OCI-LY7 (cell line): Measurements from ENCODE around the gene PCARE. TPM values are rescaled to one million over a fixed set of nuclear protein-coding genes. Genes with fewer than 3 reads are reported as not detected.

ENCODE experiments used
- BruUV-seq: library from RNA; stranded (reverse); fragments of 400-500 nt; replicated peaks from 2 replicates; lab custom pipeline; 2021; lab: Mats Ljungman, UMichigan
- CTCF ChIA-PET: fragments of 300-600 bp; sonication (Branson Sonifier 250); formaldehyde crosslinking; loops from one replicate; lab custom pipeline; 2022; ENCODE audit warnings: antibody characterized with exemption; ENCODE audit not compliant: unreplicated experiment; lab: Charles Lee
- POLR2A ChIA-PET: fragments of 300-600 bp; sonication (Branson Sonifier 250); formaldehyde crosslinking; loops from one replicate; lab custom pipeline; 2022; ENCODE audit warnings: antibody characterized with exemption; lab: Charles Lee
- DNase-seq: peaks from one replicate; pipeline ENCODE4 v3.0.0-alpha.2; 2015; ENCODE audit warnings: low spot score
- H2AFZ ChIP-seq: fragments of 200-600 bp; sonication (generic), shearing (Covaris generic); 2 replicates; pipeline ENCODE4 v1.6.1; 2014; ENCODE audit warnings: mild to moderate bottlenecking, antibody characterized with exemption, low read length, moderate library complexity
- H3K27ac ChIP-seq: fragments of 200-600 bp; sonication (generic); 2 replicates; pipeline ENCODE4 v1.5.1; 2014; ENCODE audit warnings: mixed run types, low read depth, mild to moderate bottlenecking, moderate library complexity, low read length, inconsistent platforms; ENCODE audit not compliant: poor library complexity, severe bottlenecking
- H3K36me3 ChIP-seq: fragments of 200-600 bp; sonication (generic); 2 replicates; pipeline ENCODE4 v1.6.1; 2014; ENCODE audit warnings: mild to moderate bottlenecking, antibody characterized with exemption, low read length, moderate library complexity, mixed read lengths; ENCODE audit not compliant: insufficient read depth
- H3K4me1 ChIP-seq: fragments of 200-600 bp; sonication (generic); 2 replicates; pipeline ENCODE4 v1.5.1; 2014; ENCODE audit warnings: mild to moderate bottlenecking, low read length; ENCODE audit not compliant: insufficient read depth, poor library complexity, severe bottlenecking
- H3K4me2 ChIP-seq: fragments of 200-600 bp; sonication (generic); 2 replicates; pipeline ENCODE4 v1.6.1; 2014; ENCODE audit warnings: mild to moderate bottlenecking, low read length
- H3K4me3 ChIP-seq: fragments of 200-600 bp; sonication (generic); 2 replicates; pipeline ENCODE4 v1.5.1; 2014; ENCODE audit warnings: mild to moderate bottlenecking, low read depth, low read length; ENCODE audit not compliant: poor library complexity, severe bottlenecking
- H3K79me2 ChIP-seq: fragments of 200-600 bp; sonication (generic); 2 replicates; pipeline ENCODE4 v1.6.1; 2016; ENCODE audit warnings: low read depth, mild to moderate bottlenecking, low read length, moderate library complexity, mixed read lengths; ENCODE audit not compliant: insufficient read depth
- H3K9me2 ChIP-seq: fragments of 200-600 bp; sonication (generic); 2 replicates; pipeline ENCODE4 v1.6.1; 2016; ENCODE audit warnings: mild to moderate bottlenecking, low read length, mixed read lengths; ENCODE audit not compliant: insufficient read depth
- H3K9me3 ChIP-seq: fragments of 200-600 bp; sonication (generic); 2 replicates; pipeline ENCODE4 v1.6.1; 2014; ENCODE audit warnings: mild to moderate bottlenecking, mixed run types, low read length, mixed read lengths
- H4K20me1 ChIP-seq: fragments of 200-600 bp; sonication (generic); 2 replicates; pipeline ENCODE4 v1.6.1; 2014; ENCODE audit warnings: mild to moderate bottlenecking, antibody characterized with exemption, low read length, moderate library complexity, mixed read lengths; ENCODE audit not compliant: insufficient read depth
- CTCF ChIP-seq: fragments of 200-600 bp; sonication (generic); conservative IDR thresholded peaks from 2 replicates; pipeline ENCODE4 v1.5.1; 2014; ENCODE audit warnings: mild to moderate bottlenecking, antibody characterized with exemption, low read length, moderate library complexity, mixed read lengths
- EZH2phosphoT487 ChIP-seq: fragments of 200-600 bp; sonication (generic); IDR thresholded peaks from 2 replicates; pipeline ENCODE4 v1.6.1; 2018; ENCODE audit warnings: low read depth, borderline replicate concordance, mild to moderate bottlenecking, mixed run types, antibody characterized with exemption, low read length, moderate library complexity, mixed read lengths
- intact Hi-C: fragments of 100-400 bp; cut with micrococcal nuclease; formaldehyde crosslinking; loops from one replicate; pipeline ENCODE4 v1.10.0; 2022; ENCODE audit not compliant: unreplicated experiment
- total RNA-seq, 2 experiments: library from RNA; depleted of rRNA in 1 of 2; stranded (reverse); fragments of >200 nt in 1 of 2; shearing (Covaris generic) in 1 of 2; gene quantifications; 2 replicates each; pipeline ENCODE4 v1.2.3, GENCODE V29; 2014 to 2022

Gene PCARE
- total RNA-seq, 2 experiments from 2014 or later: not detected

GRCh38 chr2:29079887-29080286 lies 5.6 kb upstream of the PCARE start:
- ChIA-PET CTCF (no interaction called here), POLR2A (no interaction called here)
- no TSS peak for BruUV-seq
- Histone ChIP-seq H3K79me2 (no peaks in the 10 kb centered on the region), H3K4me1 (no peaks in the 10 kb centered on the region), H4K20me1 (no peaks in the 10 kb centered on the region), H2AFZ (no peak overlapping the region), H3K27ac (no peak overlapping the region), H3K9me2 (no peaks in the 10 kb centered on the region), H3K9me3 (no peaks in the 10 kb centered on the region), H3K4me2 (no peak overlapping the region), H3K36me3 (no peaks in the 10 kb centered on the region), H3K4me3 (no peak overlapping the region)
- TF ChIP-seq EZH2phosphoT487 (no peak), CTCF (no peak)
- DNase-seq: no peak
- intact Hi-C loops: no loop called here

GRCh38 chr2:29075894-29076705 lies 1.8 kb upstream of the PCARE start:
- no peak for TF ChIP-seq CTCF
- no peak for TF ChIP-seq EZH2phosphoT487
- Histone ChIP-seq H3K4me1 (no peaks in the 10 kb centered on the region), H3K4me3 (no peak overlapping the region), H3K79me2 (no peaks in the 10 kb centered on the region), H3K9me2 (no peaks in the 10 kb centered on the region), H3K36me3 (no peaks in the 10 kb centered on the region), H4K20me1 (no peaks in the 10 kb centered on the region), H3K27ac (no peak overlapping the region), H2AFZ (no peak overlapping the region), H3K9me3 (no peaks in the 10 kb centered on the region), H3K4me2 (no peak overlapping the region)
- BruUV-seq: no TSS peak
- intact Hi-C loops: no loop called here
- ChIA-PET CTCF (no interaction called here), POLR2A (interaction anchor here (0.6 to 0.9 kb wide), 3 partner anchors 12 to 58 kb away, joined by 3 to 4 read pairs (median 3); no protein-coding TSS in a partner anchor)
- no peak for DNase-seq

DNA sequence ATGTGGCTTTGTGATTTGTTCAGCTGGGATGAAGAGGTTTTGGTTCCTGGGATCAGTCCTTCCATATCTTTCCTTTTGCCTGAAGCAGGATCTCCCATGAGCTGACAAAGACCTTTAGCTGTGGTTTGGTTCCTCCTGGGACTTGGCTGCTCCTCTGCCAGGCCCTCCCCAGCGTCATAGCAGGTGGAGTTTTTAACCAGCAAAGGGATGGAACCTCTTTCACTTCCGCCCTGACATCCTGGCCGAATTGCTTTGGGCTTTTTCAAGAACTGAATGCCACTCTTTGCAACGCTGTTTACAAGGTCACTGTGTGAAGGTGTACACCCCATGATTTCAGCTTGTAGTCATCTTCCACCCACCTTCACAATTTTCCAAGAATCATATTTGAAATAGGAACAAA lies 390 bp downstream of the PCARE start:
- Histone ChIP-seq H2AFZ (no peak overlapping the region), H3K4me3 (no peak overlapping the region), H3K79me2 (no peaks in the 10 kb centered on the region), H3K36me3 (no peaks in the 10 kb centered on the region), H3K9me3 (no peaks in the 10 kb centered on the region), H3K4me2 (no peak overlapping the region), H3K9me2 (no peaks in the 10 kb centered on the region), H3K4me1 (no peaks in the 10 kb centered on the region), H3K27ac (no peak overlapping the region), H4K20me1 (no peaks in the 10 kb centered on the region)
- BruUV-seq: no TSS peak
- intact Hi-C loops: no loop called here
- TF ChIP-seq CTCF (no peak), EZH2phosphoT487 (no peak)
- ChIA-PET CTCF (no interaction called here), POLR2A (interaction anchor here (0.6 kb wide), 1 partner anchor 76 kb away, joined by 3 read pairs; no protein-coding TSS in a partner anchor)
- no peak for DNase-seq
